Ishikawa (cell line): ENCODE data around the gene BEND4.

Experiments used
- CEBPB ChIP-seq: IDR thresholded peaks from 2 replicates; pipeline ENCODE4 v1.6.1; 2012
- CREB1 ChIP-seq: IDR thresholded peaks from 2 replicates; pipeline ENCODE4 v1.6.1; 2012; ENCODE audit warnings: low read depth
- EGR1 ChIP-seq: IDR thresholded peaks from 2 replicates; pipeline ENCODE4 v1.6.1; 2012
- EP300 ChIP-seq: IDR thresholded peaks from 2 replicates; pipeline ENCODE4 v1.6.1; 2012; ENCODE audit warnings: borderline replicate concordance
- FOXM1 ChIP-seq: IDR thresholded peaks from 2 replicates; pipeline ENCODE4 v1.6.1; 2012; ENCODE audit warnings: low read depth, borderline replicate concordance
- MAX ChIP-seq: IDR thresholded peaks from 2 replicates; pipeline ENCODE4 v1.6.1; 2012
- NFIC ChIP-seq: IDR thresholded peaks from 2 replicates; pipeline ENCODE4 v1.6.1; 2012
- RAD21 ChIP-seq: IDR thresholded peaks from 2 replicates; pipeline ENCODE4 v1.6.1; 2012; ENCODE audit warnings: low read depth
- REST ChIP-seq: IDR thresholded peaks from 2 replicates; pipeline ENCODE4 v1.6.1; 2012; ENCODE audit warnings: low read depth, mild to moderate bottlenecking
- TAF1 ChIP-seq: IDR thresholded peaks from 2 replicates; pipeline ENCODE4 v1.6.1; 2012; ENCODE audit warnings: low read depth, mild to moderate bottlenecking
- TCF12 ChIP-seq: IDR thresholded peaks from 2 replicates; pipeline ENCODE4 v1.6.1; 2012; ENCODE audit warnings: low read depth
- TEAD4 ChIP-seq: IDR thresholded peaks from 2 replicates; pipeline ENCODE4 v1.6.1; 2012
- USF1 ChIP-seq: IDR thresholded peaks from 2 replicates; pipeline ENCODE4 v1.6.1; 2012
- YY1 ChIP-seq: IDR thresholded peaks from 2 replicates; pipeline ENCODE4 v1.6.1; 2012; ENCODE audit warnings: low read depth
- ZBTB7A ChIP-seq: IDR thresholded peaks from 2 replicates; pipeline ENCODE4 v1.6.1; 2012; ENCODE audit warnings: low read depth

BEND4 gene

GRCh38 chr4:42080306-42080705 lies 72.1 kb downstream of the BEND4 start:
- no peak for TF ChIP-seq YY1
- no peak for TF ChIP-seq CEBPB
- no peak for TF ChIP-seq TEAD4
- no peak for TF ChIP-seq NFIC
- TF ChIP-seq FOXM1, result no peak
- TF ChIP-seq EP300, result no peak
- TF ChIP-seq TCF12, result no peak
- no peak for TF ChIP-seq ZBTB7A
- TF ChIP-seq TAF1, result no peak
- no peak for TF ChIP-seq USF1

- TF ChIP-seq YY1, result no peak
- TF ChIP-seq TCF12, result no peak
- no peak for TF ChIP-seq EGR1
- TF ChIP-seq CREB1, result no peak
- no peak for TF ChIP-seq NFIC
- no peak for TF ChIP-seq USF1
- TF ChIP-seq RAD21, result no peak
- no peak for TF ChIP-seq MAX
- TF ChIP-seq FOXM1, result no peak
- no peak for TF ChIP-seq REST
- TF ChIP-seq TAF1, result no peak
- TF ChIP-seq ZBTB7A, result no peak
Measured at GRCh38 chr4:42078184-42078801, 74.2 kb downstream of the BEND4 start.

- no peak for TF ChIP-seq EP300
- no peak for TF ChIP-seq ZBTB7A
- TF ChIP-seq NFIC, result no peak
- no peak for TF ChIP-seq EGR1
- TF ChIP-seq TCF12, result no peak
- no peak for TF ChIP-seq REST
- no peak for TF ChIP-seq CEBPB
- TF ChIP-seq USF1, result no peak
- no peak for TF ChIP-seq CREB1
Measured at GRCh38 chr4:42074294-42074693, 78.2 kb downstream of the BEND4 start.

GRCh38 chr4:42070463-42070862 lies 82.0 kb downstream of the BEND4 start:
- no peak for TF ChIP-seq TCF12
- no peak for TF ChIP-seq CREB1
- no peak for TF ChIP-seq RAD21
- TF ChIP-seq EGR1, result no peak
- TF ChIP-seq REST, result no peak
- TF ChIP-seq NFIC, result no peak
- TF ChIP-seq EP300, result no peak
- no peak for TF ChIP-seq CEBPB
- no peak for TF ChIP-seq MAX
- TF ChIP-seq TEAD4, result no peak
- no peak for TF ChIP-seq USF1
- TF ChIP-seq YY1, result no peak
- TF ChIP-seq FOXM1, result no peak
